Lung (tissue), 12 donors: Measurements from ENCODE around the gene FES. TPM values are rescaled to one million over a fixed set of nuclear protein-coding genes. Genes with fewer than 3 reads are reported as not detected.

Experiments
- ATAC-seq: fragments of 200-7000 bp; cut with Tn5 transposase; one replicate; pipeline ENCODE4 v1.9.1; 2020; ENCODE audit warnings: moderate number of reproducible peaks; ENCODE audit not compliant: insufficient read depth, low FRiP score
- DNase-seq, 3 donors: peaks; one replicate each; pipeline ENCODE4 v3.0.0-alpha.2; 2013 to 2017
- H3K27ac ChIP-seq, 2 donors: one replicate each; pipeline ENCODE4 v1.5.1; 2013; ENCODE audit warnings: mild to moderate bottlenecking in 2 of 2, moderate library complexity in 2 of 2, control low read depth in 1 of 2, inconsistent platforms in 1 of 2, low read depth in 1 of 2, low read length in 1 of 2
- H3K27me3 ChIP-seq, 3 donors: one replicate each; pipeline ENCODE4 v1.5.1; 2013; ENCODE audit warnings: low read length in 2 of 3; ENCODE audit not compliant: control insufficient read depth in 3 of 3, insufficient read depth in 3 of 3
- H3K36me3 ChIP-seq, 4 donors: one replicate each; pipeline ENCODE4 v1.5.1; 2013; ENCODE audit warnings: low read length in 4 of 4, mild to moderate bottlenecking in 1 of 4, moderate library complexity in 1 of 4; ENCODE audit not compliant: control insufficient read depth in 4 of 4, insufficient read depth in 4 of 4
- H3K4me1 ChIP-seq, 5 donors: one replicate each; pipeline ENCODE4 v1.5.1; 2013; ENCODE audit warnings: low read length in 5 of 5, mild to moderate bottlenecking in 2 of 5, moderate library complexity in 1 of 5; ENCODE audit not compliant: control insufficient read depth in 5 of 5, insufficient read depth in 5 of 5
- H3K4me3 ChIP-seq: one replicate; pipeline ENCODE4 v1.5.1; 2013; ENCODE audit warnings: mild to moderate bottlenecking, control low read depth, moderate library complexity
- H3K9ac ChIP-seq, 2 donors: one replicate each; pipeline ENCODE4 v1.5.1; 2013; ENCODE audit warnings: low read length in 2 of 2, control low read depth in 1 of 2; ENCODE audit not compliant: insufficient read depth in 1 of 2
- H3K9me3 ChIP-seq, 4 donors: one replicate each; pipeline ENCODE4 v1.5.1; 2013; ENCODE audit warnings: low read length in 3 of 4, mild to moderate bottlenecking in 1 of 4, moderate library complexity in 1 of 4; ENCODE audit not compliant: control insufficient read depth in 4 of 4, insufficient read depth in 3 of 4
- WGBS, 2 donors: extraction: QIAGEN DNeasy Blood & Tissue Kit; methylation state at CpG; one replicate each; pipeline ENCODE4 v1.1.7; 2013; 5-methylcytosine and 5-hydroxymethylcytosine counted together
- polyA plus RNA-seq, 2 donors: library from polyadenylated mRNA; stranded (reverse); fragments of 200-250 nt; gene quantifications; one replicate each; pipeline ENCODE4 v1.2.1, GENCODE V29; 2013
- total RNA-seq, 2 donors: library from RNA; depleted of rRNA in 1 of 2; stranded (reverse); fragments of >200 nt in 1 of 2; gene quantifications; one replicate each; pipeline ENCODE4 v1.2.1, GENCODE V29; 2014 to 2021
- TF ChIP-seq, protein P1 (sequence below): IDR thresholded peaks from 2 replicates; pipeline ENCODE4 v1.5.1; 2012; ENCODE audit warnings: mild to moderate bottlenecking; ENCODE audit errors: control extremely low read depth, extremely low read depth
- donor health status: control.
- donor health status: control.
- donor health status: Bipolar disorder and iron deficiency.
- donor health status: healthy.
- donor health status: DM: yes; HTN: yes; CAD: no.

The FES gene
- total and polyA plus RNA-seq, 4 donors, result 25.7 to 104 (median 55.5) TPM

GRCh38 chr15:90916461-90916860 is 32.2 kb downstream of the FES start:
- H3K27me3 ChIP-seq, result no peaks in the 10 kb centered on the region
- DNase-seq (peak in 1 of 3 donors; percentile 5), ATAC-seq (no peak)
- peak overlapping the region in 1 of 2 donors; percentile 18 for H3K27ac ChIP-seq
- no peak overlapping the region for H3K4me3 ChIP-seq
- H3K9ac ChIP-seq, result no peak overlapping the region
- H3K4me1 ChIP-seq, result no peaks in the 10 kb centered on the region
- TF ChIP-seq, protein P1, sequence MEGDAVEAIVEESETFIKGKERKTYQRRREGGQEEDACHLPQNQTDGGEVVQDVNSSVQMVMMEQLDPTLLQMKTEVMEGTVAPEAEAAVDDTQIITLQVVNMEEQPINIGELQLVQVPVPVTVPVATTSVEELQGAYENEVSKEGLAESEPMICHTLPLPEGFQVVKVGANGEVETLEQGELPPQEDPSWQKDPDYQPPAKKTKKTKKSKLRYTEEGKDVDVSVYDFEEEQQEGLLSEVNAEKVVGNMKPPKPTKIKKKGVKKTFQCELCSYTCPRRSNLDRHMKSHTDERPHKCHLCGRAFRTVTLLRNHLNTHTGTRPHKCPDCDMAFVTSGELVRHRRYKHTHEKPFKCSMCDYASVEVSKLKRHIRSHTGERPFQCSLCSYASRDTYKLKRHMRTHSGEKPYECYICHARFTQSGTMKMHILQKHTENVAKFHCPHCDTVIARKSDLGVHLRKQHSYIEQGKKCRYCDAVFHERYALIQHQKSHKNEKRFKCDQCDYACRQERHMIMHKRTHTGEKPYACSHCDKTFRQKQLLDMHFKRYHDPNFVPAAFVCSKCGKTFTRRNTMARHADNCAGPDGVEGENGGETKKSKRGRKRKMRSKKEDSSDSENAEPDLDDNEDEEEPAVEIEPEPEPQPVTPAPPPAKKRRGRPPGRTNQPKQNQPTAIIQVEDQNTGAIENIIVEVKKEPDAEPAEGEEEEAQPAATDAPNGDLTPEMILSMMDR, result no peak
- no peaks in the 10 kb centered on the region for H3K9me3 ChIP-seq
- 83 to 85% methylated on average over 10 to 11 of the region's 11 CpGs for WGBS, 2 donors
- peaks cover 29 to 80% (median 45%) of the 10 kb centered on the region in 4 donors for H3K36me3 ChIP-seq

DNA sequence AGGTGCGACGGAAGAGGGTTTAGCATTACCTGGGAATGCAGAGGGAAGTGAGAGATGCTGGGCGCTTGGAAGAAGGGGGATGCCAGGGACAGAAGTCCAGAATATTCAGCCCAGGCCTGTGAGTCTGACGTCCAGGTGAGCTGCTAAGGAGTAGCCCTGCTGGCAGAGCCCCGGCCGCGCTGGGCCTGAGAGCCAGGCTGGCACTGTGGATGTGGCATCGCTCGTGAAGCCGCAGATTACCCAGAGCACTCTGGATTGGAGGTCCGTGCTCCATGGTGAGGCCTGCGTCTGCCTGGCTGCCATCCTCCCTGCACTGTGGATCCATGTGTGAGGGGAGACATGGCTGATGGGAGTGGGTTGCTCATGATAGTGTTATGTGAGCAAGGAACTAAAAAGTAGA is 33.3 kb downstream of the FES start:
- Histone ChIP-seq H3K27me3 (no peaks in the 10 kb centered on the region), H3K9me3 (no peaks in the 10 kb centered on the region), H3K9ac (no peak overlapping the region), H3K36me3 (peaks cover 29 to 69% (median 39%) of the 10 kb centered on the region in 4 donors), H3K27ac (no peak overlapping the region), H3K4me1 (no peaks in the 10 kb centered on the region), H3K4me3 (no peak overlapping the region)
- ATAC-seq (no peak), DNase-seq (no peak)
- TF ChIP-seq, protein P1, result no peak
- 95 to 96% methylated on average over 12 of the region's 12 CpGs for WGBS, 2 donors

GRCh38 chr15:90918034-90918788 is 33.9 kb downstream of the FES start:
- TF ChIP-seq, protein P1, result no peak
- peaks cover 24 to 62% (median 36%) of the 10 kb centered on the region in 4 donors for H3K36me3 ChIP-seq
- H3K9ac ChIP-seq, result no peak overlapping the region
- no peaks in the 10 kb centered on the region for H3K9me3 ChIP-seq
- H3K4me1 ChIP-seq, result no peaks in the 10 kb centered on the region
- ATAC-seq (no peak), DNase-seq (no peak)
- WGBS, 2 donors, result 93 to 97% methylated on average over 23 of the region's 23 CpGs
- no peak overlapping the region for H3K27ac ChIP-seq
- no peak overlapping the region for H3K4me3 ChIP-seq
- no peaks in the 10 kb centered on the region for H3K27me3 ChIP-seq

GRCh38 chr15:90918835-90919234 is 34.5 kb downstream of the FES start:
- Histone ChIP-seq H3K36me3 (peaks cover 20 to 56% (median 36%) of the 10 kb centered on the region in 4 donors), H3K9me3 (no peaks in the 10 kb centered on the region), H3K27me3 (no peaks in the 10 kb centered on the region), H3K27ac (no peak overlapping the region), H3K4me1 (no peaks in the 10 kb centered on the region), H3K9ac (no peak overlapping the region), H3K4me3 (no peak overlapping the region)
- ATAC-seq (no peak), DNase-seq (no peak)
- TF ChIP-seq, protein P1, result no peak
- WGBS, 2 donors, result 93 to 95% methylated on average over 6 of the region's 6 CpGs
